Adrenal gland (tissue), 12 donors: ENCODE measurements around the gene GLIS1. TPM values are rescaled to one million over a fixed set of nuclear protein-coding genes. Genes with fewer than 3 reads are reported as not detected.
A peak's percentile ranks its signal among the peaks of the same experiment; 100 is the strongest.

ENCODE experiments used
- DNase-seq, 7 donors: peaks; one replicate each; pipeline ENCODE4 v3.0.0-alpha.2; 2019 to 2020
- H3K27ac ChIP-seq, 5 donors: fragments of 200-600 bp; sonication (generic) in 4 of 5; 1 replicate in 3 of 5; 2 replicates in 2 of 5; pipeline versions ENCODE4 v1.5.1 to v1.8.0; 2016 to 2020; ENCODE audit warnings: mild to moderate bottlenecking in 1 of 5
- H3K27me3 ChIP-seq: fragments of 200-600 bp; 2 replicates; pipeline ENCODE4 v1.8.0; 2021
- H3K36me3 ChIP-seq, 2 donors: fragments of 200-600 bp; replicated peaks in 1 of 2; 1 replicate in 1 of 2; 2 replicates in 1 of 2; pipeline versions ENCODE4 v1.5.1 to v1.8.0; 2018 to 2022
- H3K4me1 ChIP-seq, 2 donors: fragments of 200-600 bp; replicated peaks in 1 of 2; 1 replicate in 1 of 2; 2 replicates in 1 of 2; pipeline versions ENCODE4 v1.5.1 to v1.8.0; 2018 to 2021
- H3K4me3 ChIP-seq, 4 donors: fragments of 200-600 bp; sonication (generic) in 3 of 4; one replicate each; pipeline ENCODE4 v1.5.1; 2016 to 2018
- H3K9me3 ChIP-seq, 3 donors: fragments of 200-600 bp; sonication (generic) in 1 of 3; replicated peaks in 1 of 3; 1 replicate in 2 of 3; 2 replicates in 1 of 3; pipeline versions ENCODE4 v1.5.1 to v1.8.0; 2016 to 2021
- POLR2A ChIP-seq, 2 donors: fragments of 450-650 bp; IDR thresholded peaks; one replicate each; pipeline ENCODE4 v1.6.1; 2017; ENCODE audit warnings: antibody characterized with exemption in 2 of 2, mild to moderate bottlenecking in 2 of 2, moderate library complexity in 1 of 2
- WGBS, 4 donors: extraction: QIAGEN DNeasy Blood & Tissue Kit in 2 of 4; methylation state at CpG; one replicate each; pipeline versions ENCODE4 v1.1.5 to v1.1.7; 2013 to 2017; 5-methylcytosine and 5-hydroxymethylcytosine counted together
- intact Hi-C, 2 donors: fragments of 100-400 bp; cut with DNase I; formaldehyde crosslinking; loops; one replicate each; pipeline versions ENCODE4 v1.14.1 to v1.15.0; 2022 to 2023
- polyA plus RNA-seq, 3 donors: library from polyadenylated mRNA; stranded (reverse); fragments of 200-250 nt in 2 of 3; fragments of 350-450 nt in 1 of 3; fragmentation: Illumina TruSeq in 1 of 3; extraction: RNeasy Lipid Tissue Mini Kit (QIAGEN cat#74804) in 1 of 3; gene quantifications; one replicate each; pipeline ENCODE4 v1.2.3, GENCODE V29; 2013 to 2014
- total RNA-seq, 9 donors: library from RNA; depleted of rRNA in 4 of 9; stranded (reverse); fragments of >200 nt in 4 of 9; fragments of 120-200 nt in 1 of 9; fragmentation: NEBNext Ultra II Directional in 1 of 9; extraction: Animal tissue kit (Norgen Biotek cat#: 25700) in 1 of 9; gene quantifications; one replicate each; pipeline versions ENCODE4 v1.1.0 to v1.2.4, GENCODE V29; 2013 to 2023
- TF ChIP-seq, protein P1 (sequence below), 6 experiments: fragments of 450-650 bp in 4 of 6; fragments of 200-600 bp in 2 of 6; sonication (generic) in 1 of 6; IDR thresholded peaks; 1 replicate in 5 of 6; 2 replicates in 1 of 6; pipeline versions ENCODE4 v1.5.1 to v1.8.0; 2016 to 2021; ENCODE audit warnings: antibody characterized with exemption in 6 of 6, mild to moderate bottlenecking in 2 of 6, moderate library complexity in 1 of 6
- donor health status: healthy with polysubstance abuse.
- donor health status: Bipolar disorder and iron deficiency.
- donor health status: DM: yes; HTN: yes; CAD: no.
- donor health status: DM: no; HTN: no; CAD: no.
- donor health status: DM: no; HTN: no; CAD: no.
- donor health status: DM: yes; HTN: yes; CAD: no.

The GLIS1 gene
- total and polyA plus RNA-seq, 12 donors: 0.08 to 0.37 (median 0.14) TPM; not detected in 6

DNA sequence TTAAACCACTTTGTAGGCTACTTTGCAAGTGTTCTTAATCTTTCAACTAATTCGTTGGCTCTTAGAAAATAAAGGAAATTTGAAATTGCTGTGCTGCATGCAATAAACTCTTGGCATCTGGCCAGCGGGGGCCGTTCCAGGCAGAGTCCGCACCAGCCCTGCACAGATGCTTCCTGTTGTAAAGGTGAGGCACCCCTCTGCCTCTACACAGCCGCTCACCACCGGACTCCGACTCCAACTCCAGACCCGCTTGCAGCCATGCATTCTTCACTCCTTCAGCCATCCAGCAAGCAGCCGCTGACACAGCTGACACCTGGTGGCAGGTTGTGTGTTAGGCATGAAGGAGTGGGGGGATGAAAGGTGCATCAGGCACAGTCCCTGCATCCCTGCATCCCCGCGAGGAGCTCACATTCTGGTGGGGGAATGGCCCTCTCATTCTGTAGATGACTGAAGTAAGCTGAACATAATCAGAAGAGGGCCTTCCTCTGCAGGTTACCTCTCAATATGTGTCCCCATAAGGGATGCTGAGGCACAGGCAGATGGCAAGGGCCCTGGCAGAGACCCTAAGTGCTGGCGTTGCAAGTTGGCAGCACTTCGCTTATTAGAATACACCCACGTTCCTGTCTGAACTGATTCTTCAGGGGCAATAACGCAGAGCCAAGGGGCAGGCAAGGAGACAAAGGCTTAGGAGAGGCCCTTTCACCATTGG is 56.8 kb downstream of the GLIS1 start:
- H3K27ac ChIP-seq: no peak overlapping the region
- no peaks in the 10 kb centered on the region for H3K4me1 ChIP-seq
- H3K4me3 ChIP-seq: no peak overlapping the region
- DNase-seq: peak in 6 of 7 donors; percentile 21 to 56 (median 26)
- intact Hi-C loops: loop anchor here in 1 of 2 donors (10.0 kb wide), 1 partner anchor 217 kb away; no protein-coding TSS in a partner anchor
- no peaks in the 10 kb centered on the region for H3K27me3 ChIP-seq
- 32 to 40% (median 34%) methylated on average over 14 to 15 of the region's 15 CpGs for WGBS, 4 donors
- no peaks in the 10 kb centered on the region for H3K9me3 ChIP-seq
- H3K36me3 ChIP-seq: no peaks in the 10 kb centered on the region
- TF ChIP-seq, protein P1, sequence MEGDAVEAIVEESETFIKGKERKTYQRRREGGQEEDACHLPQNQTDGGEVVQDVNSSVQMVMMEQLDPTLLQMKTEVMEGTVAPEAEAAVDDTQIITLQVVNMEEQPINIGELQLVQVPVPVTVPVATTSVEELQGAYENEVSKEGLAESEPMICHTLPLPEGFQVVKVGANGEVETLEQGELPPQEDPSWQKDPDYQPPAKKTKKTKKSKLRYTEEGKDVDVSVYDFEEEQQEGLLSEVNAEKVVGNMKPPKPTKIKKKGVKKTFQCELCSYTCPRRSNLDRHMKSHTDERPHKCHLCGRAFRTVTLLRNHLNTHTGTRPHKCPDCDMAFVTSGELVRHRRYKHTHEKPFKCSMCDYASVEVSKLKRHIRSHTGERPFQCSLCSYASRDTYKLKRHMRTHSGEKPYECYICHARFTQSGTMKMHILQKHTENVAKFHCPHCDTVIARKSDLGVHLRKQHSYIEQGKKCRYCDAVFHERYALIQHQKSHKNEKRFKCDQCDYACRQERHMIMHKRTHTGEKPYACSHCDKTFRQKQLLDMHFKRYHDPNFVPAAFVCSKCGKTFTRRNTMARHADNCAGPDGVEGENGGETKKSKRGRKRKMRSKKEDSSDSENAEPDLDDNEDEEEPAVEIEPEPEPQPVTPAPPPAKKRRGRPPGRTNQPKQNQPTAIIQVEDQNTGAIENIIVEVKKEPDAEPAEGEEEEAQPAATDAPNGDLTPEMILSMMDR (IDR thresholded peaks at IDR 0.05): peak in 5 of 6 experiments; percentile 15 to 52 (median 34)
- TF ChIP-seq POLR2A (IDR thresholded peaks at IDR 0.05): no peak

DNA sequence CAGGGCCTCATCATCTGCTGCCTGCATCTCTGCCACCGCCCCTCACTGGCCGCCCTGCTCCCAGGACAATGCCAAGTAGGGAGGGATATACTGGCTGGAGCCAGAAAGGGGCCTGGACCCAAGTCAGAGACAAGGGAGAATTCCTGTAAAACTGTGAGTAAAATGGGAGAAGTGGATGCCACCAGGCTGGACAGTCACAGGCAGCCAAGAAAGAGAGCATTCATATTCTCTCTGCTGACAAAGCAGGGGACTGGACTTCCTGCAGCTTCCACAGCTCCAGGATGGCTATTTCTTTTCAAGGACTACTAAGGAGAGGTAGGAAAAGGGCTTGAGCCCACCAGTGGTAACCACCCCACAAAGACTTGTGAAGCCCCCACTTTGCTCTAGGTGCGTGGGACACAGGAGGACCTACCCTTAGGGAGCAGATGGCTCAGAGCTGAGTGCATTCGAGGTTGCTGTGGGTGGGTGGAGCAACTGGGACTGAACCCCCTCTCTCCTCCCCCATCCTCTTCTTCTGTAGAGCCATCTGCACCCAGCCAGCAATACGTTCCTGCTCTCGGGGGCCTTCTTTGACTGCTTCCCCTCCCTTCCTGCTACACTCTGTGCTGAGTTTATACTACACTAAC is 57.5 kb downstream of the GLIS1 start:
- Histone ChIP-seq H3K4me1 (no peaks in the 10 kb centered on the region), H3K36me3 (no peaks in the 10 kb centered on the region), H3K27ac (no peak overlapping the region), H3K4me3 (no peak overlapping the region), H3K27me3 (no peaks in the 10 kb centered on the region), H3K9me3 (no peaks in the 10 kb centered on the region)
- TF ChIP-seq, protein P1 (IDR thresholded peaks at IDR 0.05): no peak
- no peak for TF ChIP-seq POLR2A (IDR thresholded peaks at IDR 0.05)
- intact Hi-C loops: loop anchor here in 1 of 2 donors (10.0 kb wide), 1 partner anchor 217 kb away; no protein-coding TSS in a partner anchor
- 60 to 67% (median 64%) methylated on average over 5 to 6 of the region's 6 CpGs for WGBS, 4 donors
- no peak for DNase-seq

DNA sequence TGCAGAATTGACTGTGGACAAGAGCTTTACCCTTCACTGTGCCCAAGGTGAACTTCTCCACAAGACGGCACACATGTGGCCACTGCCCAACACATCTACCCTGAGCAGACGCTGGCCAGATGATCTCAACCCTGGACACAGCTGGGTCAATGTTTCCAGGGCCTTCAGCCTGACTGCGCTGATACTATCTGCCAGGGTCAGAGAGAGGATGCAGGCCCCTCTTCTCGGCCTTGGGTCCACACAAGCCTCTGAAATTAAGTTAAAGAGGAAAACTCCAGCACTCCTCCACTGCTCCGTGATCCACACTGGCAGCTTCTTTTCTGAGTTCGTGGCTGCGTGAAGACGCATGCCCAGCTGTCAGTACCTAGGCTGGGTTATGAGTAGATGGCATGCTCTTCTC is 58.1 kb downstream of the GLIS1 start:
- Histone ChIP-seq H3K27me3 (no peaks in the 10 kb centered on the region), H3K27ac (no peak overlapping the region), H3K4me3 (no peak overlapping the region), H3K9me3 (no peaks in the 10 kb centered on the region), H3K4me1 (no peaks in the 10 kb centered on the region), H3K36me3 (no peaks in the 10 kb centered on the region)
- no peak for DNase-seq
- WGBS, 4 donors: 80 to 84% (median 83%) methylated on average over 4 to 8 of the region's 8 CpGs
- intact Hi-C loops: loop anchor here in 1 of 2 donors (10.0 kb wide), 1 partner anchor 216 kb away; no protein-coding TSS in a partner anchor
- TF ChIP-seq, protein P1 (IDR thresholded peaks at IDR 0.05): no peak
- no peak for TF ChIP-seq POLR2A (IDR thresholded peaks at IDR 0.05)

DNA sequence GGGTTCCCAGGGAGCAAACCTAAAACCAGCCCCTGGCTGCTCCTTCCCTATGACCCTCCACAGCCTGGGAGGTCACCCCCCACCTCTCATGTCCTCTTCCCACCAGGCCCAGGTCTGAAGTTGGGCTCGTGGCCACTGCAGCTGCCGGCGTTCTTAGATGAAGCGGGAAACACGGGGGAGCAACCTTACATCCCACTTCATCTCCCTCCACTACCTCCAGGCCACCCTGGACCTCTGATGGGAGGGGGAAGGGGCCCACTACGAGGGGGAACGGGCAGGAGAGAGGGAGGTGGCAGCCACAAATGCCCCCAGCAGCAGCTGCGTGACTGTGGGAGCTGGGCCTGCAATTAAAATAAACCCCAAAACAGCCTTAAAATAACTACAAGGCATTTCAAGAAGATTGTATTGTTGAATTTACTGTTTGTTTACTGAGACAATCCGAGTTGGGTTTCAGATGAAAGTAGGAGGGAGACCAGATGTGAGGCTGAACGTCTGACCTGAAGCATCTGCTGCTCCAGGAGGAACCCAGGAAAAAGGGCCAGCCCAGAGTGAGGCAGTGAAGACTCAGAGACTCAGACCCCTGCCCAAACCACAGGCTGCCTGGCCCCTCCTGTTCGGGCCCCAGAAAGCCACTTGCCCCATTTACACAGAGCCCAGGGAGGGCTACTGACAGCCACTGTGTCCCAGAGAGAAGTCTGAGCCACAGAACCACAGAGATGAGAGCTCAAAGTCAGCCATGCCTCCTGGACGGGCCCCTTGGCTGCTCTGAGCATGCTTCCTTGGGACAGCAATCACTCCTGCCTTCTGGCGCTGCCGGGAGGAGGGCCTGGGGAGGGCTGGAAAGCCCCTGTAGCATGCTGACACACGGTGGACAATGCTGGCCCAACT is 59.8 kb downstream of the GLIS1 start:
- intact Hi-C loops: no loop called here
- WGBS, 4 donors: 78 to 81% (median 80%) methylated on average over 11 to 15 of the region's 15 CpGs
- DNase-seq: no peak

More for the DNA sequence above, 59.8 kb downstream of the GLIS1 start:
- Histone ChIP-seq H3K27me3 (no peaks in the 10 kb centered on the region), H3K9me3 (no peaks in the 10 kb centered on the region), H3K36me3 (no peaks in the 10 kb centered on the region), H3K4me3 (no peak overlapping the region), H3K27ac (no peak overlapping the region), H3K4me1 (no peaks in the 10 kb centered on the region)
- no peak for TF ChIP-seq POLR2A (IDR thresholded peaks at IDR 0.05)
- TF ChIP-seq, protein P1 (IDR thresholded peaks at IDR 0.05): no peak
